Neural cell (in vitro differentiated cells): ENCODE data around the gene HS6ST3. TPM values are rescaled to one million over a fixed set of nuclear protein-coding genes. Genes with fewer than 3 reads are reported as not detected.

Experiments used
- H2AFZ ChIP-seq: fragments of 200-600, 300-800 bp; sonication (generic), shearing (Covaris generic); 2 replicates; pipeline ENCODE4 v1.6.0; 2014; ENCODE audit warnings: low read depth, mild to moderate bottlenecking, antibody characterized with exemption, low read length, moderate library complexity
- H3F3A ChIP-seq: fragments of 200-600 bp; shearing (Covaris generic); 2 replicates; pipeline ENCODE4 v1.6.1; 2016; ENCODE audit warnings: mild to moderate bottlenecking, moderate library complexity, mixed read lengths, antibody characterized with exemption, low read length; ENCODE audit not compliant: insufficient read depth, poor library complexity, severe bottlenecking
- H3K27ac ChIP-seq: fragments of 200-600, 300-800 bp; sonication (generic), shearing (Covaris generic); 2 replicates; pipeline ENCODE4 v1.5.1; 2014; ENCODE audit warnings: mild to moderate bottlenecking, low read length, moderate library complexity
- H3K27me3 ChIP-seq: fragments of 300-800, 200-600 bp; sonication (generic), shearing (Covaris generic); 2 replicates; pipeline ENCODE4 v1.6.0; 2014; ENCODE audit warnings: mild to moderate bottlenecking, low read depth, low read length, moderate library complexity; ENCODE audit not compliant: insufficient read depth
- H3K36me3 ChIP-seq: fragments of 300-800, 200-600 bp; sonication (generic), shearing (Covaris generic); 2 replicates; pipeline ENCODE4 v1.5.1; 2014; ENCODE audit warnings: mild to moderate bottlenecking, antibody characterized with exemption, low read length, moderate library complexity; ENCODE audit not compliant: insufficient read depth
- H3K4me2 ChIP-seq: fragments of 300-800, 200-600 bp; sonication (generic), shearing (Covaris generic); 2 replicates; pipeline ENCODE4 v1.6.0; 2014; ENCODE audit warnings: mild to moderate bottlenecking, low read length
- H3K4me3 ChIP-seq: fragments of 300-800, 200-600 bp; sonication (generic), shearing (Covaris generic); 2 replicates; pipeline ENCODE4 v1.5.1; 2014; ENCODE audit warnings: mild to moderate bottlenecking, low read length, moderate library complexity
- H3K79me2 ChIP-seq: fragments of 200-600 bp; shearing (Covaris generic); replicated peaks from 2 replicates; pipeline ENCODE4 v1.6.0; 2014; ENCODE audit warnings: mild to moderate bottlenecking, low read length, moderate library complexity; ENCODE audit not compliant: insufficient read depth
- H3K9ac ChIP-seq: fragments of 300-800, 200-600 bp; sonication (generic), shearing (Covaris generic); 2 replicates; pipeline ENCODE4 v1.6.1; 2016; ENCODE audit warnings: mild to moderate bottlenecking, low read length, mixed read lengths
- H3K9me2 ChIP-seq: fragments of 200-600 bp; shearing (Covaris generic); 2 replicates; pipeline ENCODE4 v1.6.1; 2016; ENCODE audit warnings: mild to moderate bottlenecking, low read length, mixed read lengths; ENCODE audit not compliant: insufficient read depth
- H3K9me3 ChIP-seq: fragments of 200-600, 300-800 bp; sonication (generic), shearing (Covaris generic); 2 replicates; pipeline ENCODE4 v1.6.1; 2016; ENCODE audit warnings: mild to moderate bottlenecking, mixed run types, low read length, moderate library complexity, mixed read lengths
- H4K20me1 ChIP-seq: fragments of 200-600 bp; shearing (Covaris generic); 2 replicates; pipeline ENCODE4 v1.6.1; 2016; ENCODE audit warnings: mild to moderate bottlenecking, mixed run types; ENCODE audit not compliant: insufficient read depth
- CTCF ChIP-seq: fragments of 450-650 bp; IDR thresholded peaks from 2 replicates; pipeline ENCODE4 v1.5.1; 2014; ENCODE audit warnings: antibody characterized with exemption, mild to moderate bottlenecking, moderate library complexity; ENCODE audit not compliant: poor library complexity, severe bottlenecking
- EP300 ChIP-seq: fragments of 450-650 bp; conservative IDR thresholded peaks from 2 replicates; pipeline ENCODE4 v1.6.1; 2014; ENCODE audit warnings: antibody characterized with exemption, mild to moderate bottlenecking, moderate library complexity; ENCODE audit not compliant: poor library complexity, severe bottlenecking
- EZH2 ChIP-seq: fragments of 200-600, 300-800 bp; shearing (Covaris generic), sonication (generic); IDR thresholded peaks from 2 replicates; pipeline ENCODE4 v1.6.1; 2014; ENCODE audit warnings: antibody characterized with exemption, low read length, borderline replicate concordance, mild to moderate bottlenecking; ENCODE audit not compliant: insufficient read depth, poor library complexity, severe bottlenecking
- MXI1 ChIP-seq: fragments of 450-650 bp; conservative IDR thresholded peaks from 2 replicates; pipeline ENCODE4 v1.6.1; 2014; ENCODE audit warnings: antibody characterized with exemption, mild to moderate bottlenecking; ENCODE audit not compliant: poor library complexity, severe bottlenecking
- POLR2AphosphoS5 ChIP-seq: IDR thresholded peaks from 2 replicates; pipeline ENCODE4 v1.6.1; 2012
- RAD21 ChIP-seq: fragments of 450-650 bp; conservative IDR thresholded peaks from 2 replicates; pipeline ENCODE4 v1.6.1; 2014; ENCODE audit warnings: antibody characterized with exemption, mild to moderate bottlenecking, moderate library complexity
- REST ChIP-seq: IDR thresholded peaks from 2 replicates; pipeline ENCODE4 v1.6.1; 2012; ENCODE audit warnings: borderline replicate concordance
- SMC3 ChIP-seq: fragments of 450-650 bp; conservative IDR thresholded peaks from 2 replicates; pipeline ENCODE4 v1.6.1; 2014; ENCODE audit warnings: antibody characterized with exemption, mild to moderate bottlenecking, moderate library complexity; ENCODE audit not compliant: poor library complexity
- TAF1 ChIP-seq: IDR thresholded peaks from 2 replicates; pipeline ENCODE4 v1.6.1; 2012; ENCODE audit warnings: low read depth
- polyA plus RNA-seq: library from polyadenylated mRNA; depleted of rRNA; stranded (reverse); fragments of >200 nt; gene quantifications from 2 replicates; pipeline ENCODE4 v1.2.3, GENCODE V29; 2014

Gene HS6ST3
- polyA plus RNA-seq, 1 donor from 2014 or later: 10.9 TPM

GRCh38 chr13:96707146-96707545 is 617.2 kb downstream of the HS6ST3 start:
- TF ChIP-seq SMC3 (no peak), TAF1 (no peak), POLR2AphosphoS5 (no peak), REST (no peak), EZH2 (no peak), CTCF (no peak), EP300 (no peak), RAD21 (no peak), MXI1 (no peak)

GRCh38 chr13:96710166-96710862 is 620.4 kb downstream of the HS6ST3 start:
- no peaks in the 10 kb centered on the region for H3F3A ChIP-seq
- no peak overlapping the region for H2AFZ ChIP-seq
- TF ChIP-seq REST (no peak), MXI1 (no peak), SMC3 (no peak), RAD21 (no peak), CTCF (no peak), EZH2 (no peak), EP300 (no peak), POLR2AphosphoS5 (no peak), TAF1 (no peak)

More at GRCh38 chr13:96707146-96707545, 617.2 kb downstream of the HS6ST3 start:
- no peak overlapping the region for H3K4me3 ChIP-seq
- H3K9ac ChIP-seq: no peak overlapping the region
- H3K9me2 ChIP-seq: no peaks in the 10 kb centered on the region
- no peaks in the 10 kb centered on the region for H3K36me3 ChIP-seq
- no peaks in the 10 kb centered on the region for H4K20me1 ChIP-seq
- no peak overlapping the region for H3K4me2 ChIP-seq
- H3K27me3 ChIP-seq: no peaks in the 10 kb centered on the region
- H3K79me2 ChIP-seq: no peaks in the 10 kb centered on the region
- no peak overlapping the region for H3K27ac ChIP-seq
- H3K9me3 ChIP-seq: no peaks in the 10 kb centered on the region
- H2AFZ ChIP-seq: no peak overlapping the region
- H3F3A ChIP-seq: no peaks in the 10 kb centered on the region

More at GRCh38 chr13:96710166-96710862, 620.4 kb downstream of the HS6ST3 start:
- Histone ChIP-seq H3K36me3 (no peaks in the 10 kb centered on the region), H3K9me3 (no peaks in the 10 kb centered on the region), H3K79me2 (no peaks in the 10 kb centered on the region), H4K20me1 (no peaks in the 10 kb centered on the region), H3K27ac (no peak overlapping the region), H3K27me3 (no peaks in the 10 kb centered on the region), H3K9ac (no peak overlapping the region), H3K9me2 (no peaks in the 10 kb centered on the region), H3K4me2 (no peak overlapping the region), H3K4me3 (no peak overlapping the region)
